ENCODE results near the gene TMEM26. TPM values are rescaled to one million over a fixed set of nuclear protein-coding genes. Genes with fewer than 3 reads are reported as not detected.

The TMEM26 gene
- 1.9 and 7.3 TPM in 2 replicates for total RNA-seq

DNA sequence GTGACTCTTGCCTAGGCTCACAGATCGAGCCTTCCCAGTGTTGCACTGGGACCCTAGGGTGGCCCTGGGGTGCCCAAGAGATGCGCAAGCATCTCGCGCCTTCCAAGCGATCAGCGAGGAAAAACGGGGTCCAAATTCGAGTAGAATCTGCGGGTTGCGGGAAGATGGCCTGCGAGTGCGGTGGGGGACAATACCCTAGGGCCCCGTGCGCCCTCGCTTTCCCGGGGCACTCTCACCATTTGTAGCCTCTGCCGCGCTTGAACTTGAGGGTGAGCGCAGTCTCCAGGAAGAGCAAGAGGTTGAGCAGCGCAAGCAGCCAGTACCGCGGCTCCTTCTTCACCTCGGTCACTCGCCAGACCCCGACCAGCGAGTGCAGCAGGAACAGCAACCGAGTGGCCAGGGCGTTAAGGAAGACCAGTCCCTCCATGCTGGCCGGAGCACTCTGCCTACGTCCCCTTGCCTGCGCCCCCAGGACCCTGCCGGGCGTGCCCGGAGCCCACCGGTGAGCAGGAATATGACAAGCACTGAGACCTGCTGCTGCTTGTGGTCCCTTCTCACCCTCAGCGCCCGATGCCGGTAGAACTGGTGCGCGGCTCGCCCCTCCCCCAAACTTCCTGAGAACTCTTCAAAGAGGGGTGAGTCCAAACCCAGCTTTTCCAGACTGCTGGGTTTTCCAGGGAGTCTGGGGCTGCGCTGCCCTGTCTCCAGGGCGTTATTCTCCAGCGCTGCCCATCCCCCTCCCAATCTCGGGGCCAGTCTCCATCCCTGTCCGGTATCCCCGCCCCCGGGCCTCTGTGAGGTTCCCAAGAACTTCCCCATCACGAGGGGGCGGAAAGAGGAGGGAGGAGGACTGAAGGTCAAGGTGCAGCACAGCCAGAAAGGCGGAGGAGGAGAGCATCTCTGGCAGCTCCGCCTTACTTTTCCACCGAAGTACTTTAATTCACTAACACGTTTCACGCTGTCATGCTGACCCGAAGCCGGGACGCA lies at the start of gene TMEM26:
Gene TMEM26, minus strand, starts transcription at position 727 of the 987 bp plus-strand sequence. Its CDS starts 300 bp downstream, at position 427.

Other genes with a start within 250 kb of the TMEM26 start
- gene CABCOCO1, start 209.5 kb upstream of the TMEM26 start, total RNA-seq: 0.65 and 2.3 TPM in 2 replicates

Data from epithelial cell of alveolus of lung (primary cell).